ENCODE data around the gene PTGES3L. TPM values are rescaled to one million over a fixed set of nuclear protein-coding genes. Genes with fewer than 3 reads are reported as not detected.

Gene PTGES3L
- total and polyA plus RNA-seq, 2 of the 13 experiments (the other 11 are each of a cell fraction or from before 2014, with no cell fraction given), result 1.2 to 2.9 TPM

GRCh38 chr17:43024407-43025289 lies 44.8 kb upstream of the PTGES3L start, which contains the start of gene RND2 (continued):
- TF ChIP-seq ZNF770 (CRISPR knock-in tag; IDR thresholded peaks at IDR 0.05) (0 out of 2 replicates have a peak, but pooled peaks have one; percentile 10), YEATS4 (CRISPR knock-in tag; IDR thresholded peaks at IDR 0.05; ENCODE audit: borderline replicate concordance) (no peak), NFE2 (CRISPR knock-in tag; IDR thresholded peaks at IDR 0.05) (no peak), ZNF710 (CRISPR knock-in tag; IDR thresholded peaks at IDR 0.05; ENCODE audit: borderline replicate concordance) (no peak), GTF2F1 (IDR thresholded peaks at IDR 0.05; ENCODE audit: low read length) (no peak), AKAP8 (CRISPR knock-in tag; IDR thresholded peaks at IDR 0.05) (no peak), HMG20B (CRISPR knock-in tag; conservative IDR thresholded peaks at IDR 0.05) (no peak), ZFP90 (CRISPR knock-in tag; IDR thresholded peaks at IDR 0.05; ENCODE audit: borderline replicate concordance) (0 out of 2 replicates have a peak, but pooled peaks have one; percentile 48), PCBP2 (optimal IDR thresholded peaks at IDR 0.05; ENCODE audit: low read depth, low read length, poor library complexity, severe bottlenecking) (no peak), STAG1 (CRISPR knock-in tag; IDR thresholded peaks at IDR 0.05) (peak; percentile 97), ZNF331 (CRISPR knock-in tag; IDR thresholded peaks at IDR 0.05) (peak; percentile 72), HMGA1 (CRISPR knock-in tag; conservative IDR thresholded peaks at IDR 0.05) (no peak), ZNF264 (CRISPR knock-in tag; IDR thresholded peaks at IDR 0.05) (no peak), IKZF4 (CRISPR knock-in tag; IDR thresholded peaks at IDR 0.05; ENCODE audit: borderline replicate concordance, low read depth, not compliant biosample characterization) (no peak), ZNF800 (CRISPR knock-in tag; IDR thresholded peaks at IDR 0.05) (no peak), DR1 (CRISPR knock-in tag; IDR thresholded peaks at IDR 0.05) (no peak)
- TF ChIP-seq, protein P1, sequence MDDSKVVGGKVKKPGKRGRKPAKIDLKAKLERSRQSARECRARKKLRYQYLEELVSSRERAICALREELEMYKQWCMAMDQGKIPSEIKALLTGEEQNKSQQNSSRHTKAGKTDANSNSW (CRISPR knock-in tag; IDR thresholded peaks at IDR 0.05; ENCODE audit: borderline replicate concordance), result no peak
- TF ChIP-seq, protein P2, sequence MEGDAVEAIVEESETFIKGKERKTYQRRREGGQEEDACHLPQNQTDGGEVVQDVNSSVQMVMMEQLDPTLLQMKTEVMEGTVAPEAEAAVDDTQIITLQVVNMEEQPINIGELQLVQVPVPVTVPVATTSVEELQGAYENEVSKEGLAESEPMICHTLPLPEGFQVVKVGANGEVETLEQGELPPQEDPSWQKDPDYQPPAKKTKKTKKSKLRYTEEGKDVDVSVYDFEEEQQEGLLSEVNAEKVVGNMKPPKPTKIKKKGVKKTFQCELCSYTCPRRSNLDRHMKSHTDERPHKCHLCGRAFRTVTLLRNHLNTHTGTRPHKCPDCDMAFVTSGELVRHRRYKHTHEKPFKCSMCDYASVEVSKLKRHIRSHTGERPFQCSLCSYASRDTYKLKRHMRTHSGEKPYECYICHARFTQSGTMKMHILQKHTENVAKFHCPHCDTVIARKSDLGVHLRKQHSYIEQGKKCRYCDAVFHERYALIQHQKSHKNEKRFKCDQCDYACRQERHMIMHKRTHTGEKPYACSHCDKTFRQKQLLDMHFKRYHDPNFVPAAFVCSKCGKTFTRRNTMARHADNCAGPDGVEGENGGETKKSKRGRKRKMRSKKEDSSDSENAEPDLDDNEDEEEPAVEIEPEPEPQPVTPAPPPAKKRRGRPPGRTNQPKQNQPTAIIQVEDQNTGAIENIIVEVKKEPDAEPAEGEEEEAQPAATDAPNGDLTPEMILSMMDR (CRISPR knock-in tag; IDR thresholded peaks at IDR 0.05), result peak; percentile 96
- TF ChIP-seq, protein P3, sequence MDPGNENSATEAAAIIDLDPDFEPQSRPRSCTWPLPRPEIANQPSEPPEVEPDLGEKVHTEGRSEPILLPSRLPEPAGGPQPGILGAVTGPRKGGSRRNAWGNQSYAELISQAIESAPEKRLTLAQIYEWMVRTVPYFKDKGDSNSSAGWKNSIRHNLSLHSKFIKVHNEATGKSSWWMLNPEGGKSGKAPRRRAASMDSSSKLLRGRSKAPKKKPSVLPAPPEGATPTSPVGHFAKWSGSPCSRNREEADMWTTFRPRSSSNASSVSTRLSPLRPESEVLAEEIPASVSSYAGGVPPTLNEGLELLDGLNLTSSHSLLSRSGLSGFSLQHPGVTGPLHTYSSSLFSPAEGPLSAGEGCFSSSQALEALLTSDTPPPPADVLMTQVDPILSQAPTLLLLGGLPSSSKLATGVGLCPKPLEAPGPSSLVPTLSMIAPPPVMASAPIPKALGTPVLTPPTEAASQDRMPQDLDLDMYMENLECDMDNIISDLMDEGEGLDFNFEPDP (CRISPR knock-in tag; conservative IDR thresholded peaks at IDR 0.05), result no peak

All from HepG2 (cell line).